Measurements from ENCODE around the gene IGSF21. TPM values are rescaled to one million over a fixed set of nuclear protein-coding genes. Genes with fewer than 3 reads are reported as not detected.

The IGSF21 gene
- total and polyA plus RNA-seq, 2 of the 8 experiments (the other 6 are each of a cell fraction or from before 2014, with no cell fraction given), result 22.5 to 28.5 TPM

GRCh38 chr1:18166929-18167328 is 59.3 kb downstream of the IGSF21 start:
- Histone ChIP-seq H3K56ac (replicated peaks; ENCODE audit: insufficient read length, low read depth, low read length) (no peak overlapping the region), H3K9ac (replicated peaks in 1 of 4; ENCODE audit: extremely low read depth in 1 of 4, low read depth in 3 of 4, low read length in 3 of 4) (peak overlapping the region in 1 of 4 experiments; percentile 21; a peak in 1 of 7 replicates), H2BK120ac (replicated peaks; ENCODE audit: low read depth, low read length) (no peak overlapping the region), H2BK20ac (ENCODE audit: low read length) (0 out of 2 replicates have a peak overlapping the region, but pooled peaks have one; percentile 72), H3K9me3 (ENCODE audit: insufficient read depth in 2 of 2, low read depth in 1 of 2, low read length in 1 of 2) (no peaks in the 10 kb centered on the region), H3K23ac (ENCODE audit: insufficient read length) (no peak overlapping the region), H3K27me3 (replicated peaks in 1 of 4; ENCODE audit: control insufficient read depth in 3 of 4, extremely low read depth in 1 of 4, insufficient read depth in 3 of 4, low read length in 3 of 4) (no peaks in the 10 kb centered on the region), H2BK12ac (ENCODE audit: low read depth, low read length) (no peak overlapping the region), H3K4me3 (ENCODE audit: extremely low read depth in 1 of 4, insufficient read depth in 2 of 4, low read depth in 3 of 4, low read length in 4 of 4) (no peak overlapping the region), H3K14ac (ENCODE audit: insufficient read length) (no peak overlapping the region), H3K79me1 (ENCODE audit: low read depth, low read length) (no peaks in the 10 kb centered on the region), H3K36me3 (ENCODE audit: control insufficient read depth in 2 of 4, insufficient read depth in 4 of 4, low read length in 3 of 4) (no peaks in the 10 kb centered on the region), H4K8ac (ENCODE audit: extremely low read depth, insufficient read depth, low read length) (no peak overlapping the region), H2BK15ac (ENCODE audit: low read length) (peak overlapping the region; percentile 13; the same call in 1 of the 2 replicates), H2AFZ (ENCODE audit: low read length) (no peak overlapping the region), H2BK5ac (ENCODE audit: low read depth, low read length) (no peak overlapping the region), H3K18ac (ENCODE audit: extremely low read depth, low read length) (no peak overlapping the region), H3K4ac (replicated peaks; ENCODE audit: insufficient read length, low read depth, low read length) (no peak overlapping the region), H4K5ac (ENCODE audit: insufficient read length, low read depth, low read length) (no peak overlapping the region), H4K20me1 (replicated peaks in 1 of 2; ENCODE audit: control insufficient read depth in 1 of 2, insufficient read depth in 2 of 2, low read length in 2 of 2) (no peaks in the 10 kb centered on the region), H3K27ac (ENCODE audit: low read depth, low read length) (no peak overlapping the region), H3K4me1 (replicated peaks in 1 of 4; ENCODE audit: control insufficient read depth in 3 of 4, insufficient read depth in 4 of 4, low read length in 3 of 4) (peaks cover 0 to 5% (median 2%) of the 10 kb centered on the region in 4 experiments; a peak in 4 of 7 replicates), H4K91ac (replicated peaks; ENCODE audit: insufficient read length, low read length) (no peak overlapping the region), H3K79me2 (ENCODE audit: control insufficient read depth in 1 of 2, insufficient read depth in 2 of 2, low read length in 2 of 2) (no peaks in the 10 kb centered on the region), H2AK5ac (ENCODE audit: low read depth, low read length) (peak overlapping the region; percentile 17; the same call in 1 of the 2 replicates), H3K23me2 (ENCODE audit: low read depth, low read length) (0 out of 2 replicates have a peak, but pooled peaks cover 1% of the 10 kb centered on the region), H3K4me2 (ENCODE audit: insufficient read depth in 1 of 2, low read depth in 2 of 2, low read length in 2 of 2) (no peak overlapping the region)
- CTCF ChIA-PET (ENCODE audit: partially characterized antibody), result interaction anchor here (1.3 kb wide), 2 partner anchors 9 to 430 kb away, joined by 4 to 5 read pairs; no protein-coding TSS in a partner anchor
- POLR2A ChIA-PET (ENCODE audit: partially characterized antibody), result no interaction called here
- WGBS, 2 experiments (ENCODE audit: extremely low coverage in 1 of 2, insufficient coverage in 1 of 2, insufficient read length in 1 of 2, insufficient replicate concordance in 2 of 2, low coverage in 1 of 2, low lambda C conversion rate in 2 of 2, missing lambda C conversion rate in 1 of 2), result 87% methylated on average over 8 of the region's 8 CpGs; no CpG with 5 or more reads in 1 of the 2 experiments
- FAIRE-seq (no peak), DNase-seq (ENCODE audit: low read depth in 1 of 2, low spot score in 2 of 2) (no peak)
- TF ChIP-seq RNF2 (IDR thresholded peaks at IDR 0.05; ENCODE audit: borderline replicate concordance, low read depth, low read length, missing control alignments, poor library complexity, severe bottlenecking) (no peak), GTF2F1 (IDR thresholded peaks at IDR 0.05; ENCODE audit: borderline replicate concordance, low read depth, low read length) (no peak), SUZ12 (IDR thresholded peaks at IDR 0.05; ENCODE audit: low read length) (no peak), POU5F1 (IDR thresholded peaks at IDR 0.05; ENCODE audit: low read depth, low read length) (no peak), HDAC6 (IDR thresholded peaks at IDR 0.05; ENCODE audit: low read depth, low read length) (no peak), GABPA (IDR thresholded peaks at IDR 0.05; ENCODE audit: borderline replicate concordance, insufficient read depth, low read length) (no peak), KDM4A (IDR thresholded peaks at IDR 0.05; ENCODE audit: low read depth, low read length, severe bottlenecking) (no peak), SAP30 (IDR thresholded peaks at IDR 0.05; ENCODE audit: insufficient read depth, insufficient replicate concordance, low read length) (no peak), CEBPB (IDR thresholded peaks at IDR 0.05; ENCODE audit: low read depth, low read length) (no peak), ASH2L (IDR thresholded peaks at IDR 0.05; ENCODE audit: low read length) (no peak), RXRA (IDR thresholded peaks at IDR 0.05; ENCODE audit: insufficient read depth, low read depth, low read length) (no peak)
- TF ChIP-seq, protein P1, sequence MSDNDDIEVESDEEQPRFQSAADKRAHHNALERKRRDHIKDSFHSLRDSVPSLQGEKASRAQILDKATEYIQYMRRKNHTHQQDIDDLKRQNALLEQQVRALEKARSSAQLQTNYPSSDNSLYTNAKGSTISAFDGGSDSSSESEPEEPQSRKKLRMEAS (IDR thresholded peaks at IDR 0.05), result no peak
